ENCODE results near the gene SLF1.

Gene SLF1

GRCh38 chr5:94745786-94746730 is 127.6 kb downstream of the SLF1 start:
- H3K4me3 ChIP-seq (ENCODE audit: low read depth, low read length) = no peak overlapping the region
- in situ Hi-C loops (cut with HindIII; ENCODE audit: low sequenced_read_pairs) = no loop called here
- no peak for TF ChIP-seq CTCF (IDR thresholded peaks at IDR 0.05; ENCODE audit: low read depth, low read length, missing control alignments)
- no peak for DNase-seq (ENCODE audit: low read depth)

- in situ Hi-C loops (cut with HindIII; ENCODE audit: low sequenced_read_pairs) = no loop called here
- no peak for TF ChIP-seq CTCF (IDR thresholded peaks at IDR 0.05; ENCODE audit: low read depth, low read length, missing control alignments)
- DNase-seq (ENCODE audit: low read depth) = no peak
- no peak overlapping the region for H3K4me3 ChIP-seq (ENCODE audit: low read depth, low read length)
Measured at GRCh38 chr5:94746731-94747124, 128.3 kb downstream of the SLF1 start.

Measured in astrocyte of the cerebellum (primary cell).